H1 (cell line): ENCODE measurements around the gene IGFALS. TPM values are rescaled to one million over a fixed set of nuclear protein-coding genes. Genes with fewer than 3 reads are reported as not detected.

Source experiments
- BRCA1 ChIP-seq: IDR thresholded peaks from 2 replicates; pipeline ENCODE4 v1.6.1; 2012; ENCODE audit warnings: low read depth, low read length, improper control_type of control experiment
- CTCF ChIP-seq, 3 experiments: IDR thresholded peaks; 1 replicate in 2 of 3; 2 replicates in 1 of 3; pipeline versions ENCODE4 v1.5.1 to v1.6.1; 2011; ENCODE audit warnings: low read length in 3 of 3, mild to moderate bottlenecking in 3 of 3, inconsistent platforms in 2 of 3, low read depth in 1 of 3, moderate library complexity in 1 of 3; ENCODE audit not compliant: insufficient read depth in 1 of 3; ENCODE audit errors: control extremely low read depth in 1 of 3
- HDAC6 ChIP-seq: IDR thresholded peaks from one replicate; pipeline ENCODE4 v1.7.1; 2012; ENCODE audit warnings: low read depth, mild to moderate bottlenecking, inconsistent platforms, low read length, moderate library complexity
- RAD21 ChIP-seq, 2 experiments: IDR thresholded peaks in 1 of 2; conservative IDR thresholded peaks in 1 of 2; 2 replicates each; pipeline ENCODE4 v1.6.1; 2011; ENCODE audit warnings: low read depth in 2 of 2, low read length in 2 of 2, improper control_type of control experiment in 1 of 2, inconsistent platforms in 1 of 2, mild to moderate bottlenecking in 1 of 2, moderate library complexity in 1 of 2
- SP2 ChIP-seq: IDR thresholded peaks from 2 replicates; pipeline ENCODE4 v1.6.1; 2012; ENCODE audit warnings: mild to moderate bottlenecking, low read length, inconsistent platforms
- polyA plus RNA-seq, 7 experiments: library from polyadenylated mRNA; depleted of rRNA in 3 of 7; stranded (reverse) in 5 of 7; unstranded in 2 of 7; fragments of >200 nt in 5 of 7; fragments of 200-250 nt in 2 of 7; gene quantifications; 1 replicate in 5 of 7; 2 replicates in 1 of 7; 4 replicates in 1 of 7; pipeline versions ENCODE4 v1.2.1 to v1.2.3, GENCODE V29; 2011 to 2013; ENCODE audit warnings: missing spikeins in 2 of 7, mixed read lengths in 2 of 7
- total RNA-seq: library from RNA; stranded (reverse); fragmentation: NEBNext Ultra II Directional; extraction: Animal tissue kit (Norgen Biotek cat#: 25700); gene quantifications from 2 replicates; pipeline ENCODE4 v1.2.1, GENCODE V29; 2021

IGFALS gene
- total and polyA plus RNA-seq, 2 of the 8 experiments (the other 6 are each of a cell fraction or from before 2014, with no cell fraction given), result not detected

GRCh38 chr16:1759511-1759910, 34.0 kb downstream of the IGFALS start (continued):
- no peak for TF ChIP-seq RAD21 (IDR thresholded peaks at IDR 0.05 in 1 of 2, conservative IDR thresholded peaks at IDR 0.05 in 1 of 2; ENCODE audit: low read depth in 2 of 2, low read length in 2 of 2)
- TF ChIP-seq HDAC6, result no peak
- no peak for TF ChIP-seq SP2
- TF ChIP-seq BRCA1, result no peak
- no peak for TF ChIP-seq CTCF (IDR thresholded peaks at IDR 0.05; ENCODE audit: control extremely low read depth in 1 of 3, insufficient read depth in 1 of 3, low read depth in 1 of 3, low read length in 3 of 3)
